ENCODE results near the gene CNTNAP2. TPM values are rescaled to one million over a fixed set of nuclear protein-coding genes. Genes with fewer than 3 reads are reported as not detected.

Gene CNTNAP2
- total RNA-seq, 4 donors from 2014 or later: 0.91 to 16.0 TPM; not detected in 2

DNA sequence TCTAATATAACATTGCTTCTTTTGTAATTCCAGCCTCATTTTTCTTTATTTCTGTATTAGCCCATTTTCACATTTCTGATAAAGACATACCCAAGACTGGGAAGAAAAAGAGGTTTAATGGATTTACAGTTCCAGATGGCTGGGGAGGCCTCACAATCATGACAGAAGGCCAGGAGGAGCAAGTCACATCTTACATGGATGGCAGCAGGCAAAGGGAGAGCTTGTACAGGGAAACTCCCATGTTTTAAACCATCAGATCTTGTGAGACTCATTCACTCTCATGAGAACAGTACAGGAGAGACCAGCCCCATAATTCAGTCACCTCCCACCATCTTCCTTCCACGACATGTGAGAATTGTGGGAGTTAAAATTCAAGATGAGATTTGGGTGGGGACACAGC lies 510.3 kb downstream of the CNTNAP2 start:
- Histone ChIP-seq H3K4me1 (no peaks in the 10 kb centered on the region), H3K27me3 (no peaks in the 10 kb centered on the region), H3K9me3 (no peaks in the 10 kb centered on the region), H3K36me3 (no peaks in the 10 kb centered on the region), H3K4me3 (no peak overlapping the region), H3K27ac (no peak overlapping the region)
- intact Hi-C loops (cut with DNase I; ENCODE audit: low total_unique reads): no loop called here
- no peak for DNase-seq
- no peak for TF ChIP-seq POLR2A (IDR thresholded peaks at IDR 0.05)
- TF ChIP-seq, protein P1, sequence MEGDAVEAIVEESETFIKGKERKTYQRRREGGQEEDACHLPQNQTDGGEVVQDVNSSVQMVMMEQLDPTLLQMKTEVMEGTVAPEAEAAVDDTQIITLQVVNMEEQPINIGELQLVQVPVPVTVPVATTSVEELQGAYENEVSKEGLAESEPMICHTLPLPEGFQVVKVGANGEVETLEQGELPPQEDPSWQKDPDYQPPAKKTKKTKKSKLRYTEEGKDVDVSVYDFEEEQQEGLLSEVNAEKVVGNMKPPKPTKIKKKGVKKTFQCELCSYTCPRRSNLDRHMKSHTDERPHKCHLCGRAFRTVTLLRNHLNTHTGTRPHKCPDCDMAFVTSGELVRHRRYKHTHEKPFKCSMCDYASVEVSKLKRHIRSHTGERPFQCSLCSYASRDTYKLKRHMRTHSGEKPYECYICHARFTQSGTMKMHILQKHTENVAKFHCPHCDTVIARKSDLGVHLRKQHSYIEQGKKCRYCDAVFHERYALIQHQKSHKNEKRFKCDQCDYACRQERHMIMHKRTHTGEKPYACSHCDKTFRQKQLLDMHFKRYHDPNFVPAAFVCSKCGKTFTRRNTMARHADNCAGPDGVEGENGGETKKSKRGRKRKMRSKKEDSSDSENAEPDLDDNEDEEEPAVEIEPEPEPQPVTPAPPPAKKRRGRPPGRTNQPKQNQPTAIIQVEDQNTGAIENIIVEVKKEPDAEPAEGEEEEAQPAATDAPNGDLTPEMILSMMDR (IDR thresholded peaks at IDR 0.05): no peak

DNA sequence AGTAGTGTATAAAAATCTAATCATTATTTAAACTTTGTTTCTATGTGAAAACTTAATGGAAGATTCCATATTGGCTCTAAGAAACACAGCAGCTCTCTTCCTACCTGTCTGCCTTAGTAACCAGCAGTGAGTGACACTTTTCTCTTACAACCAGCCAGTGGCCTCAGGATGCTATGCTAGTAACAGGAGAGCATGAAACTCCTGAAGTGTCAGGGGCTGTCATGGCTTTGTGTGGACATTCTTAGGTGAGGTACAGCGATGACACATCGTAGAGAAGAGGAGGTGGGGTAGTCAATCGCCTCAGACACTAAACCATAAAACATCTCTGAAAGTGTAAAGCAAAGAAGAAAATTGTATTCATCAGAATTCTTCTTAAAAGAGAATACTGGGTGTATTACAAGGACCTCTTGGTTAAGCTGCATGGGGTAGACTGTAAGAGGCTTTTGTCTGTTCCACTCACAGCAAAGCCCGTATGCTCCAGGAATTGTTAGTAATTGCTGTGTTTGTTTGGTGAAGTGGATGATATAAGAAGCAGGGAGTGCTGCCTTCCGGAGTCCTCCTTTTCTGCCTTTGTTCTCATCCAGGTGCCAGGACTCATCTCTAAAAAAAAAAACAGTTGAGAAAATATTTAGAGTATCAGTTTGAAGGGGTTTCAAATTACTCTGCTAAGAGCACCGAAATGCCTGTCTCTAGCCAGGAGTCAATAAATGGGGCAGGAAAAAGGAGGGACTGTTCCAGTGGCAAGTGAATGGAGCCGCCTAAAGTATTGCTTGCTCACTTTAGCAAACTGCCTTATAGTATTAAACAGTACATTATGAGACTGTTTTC lies 518.8 kb downstream of the CNTNAP2 start:
- H3K4me3 ChIP-seq: no peak overlapping the region
- H3K27ac ChIP-seq: no peak overlapping the region
- H3K27me3 ChIP-seq: no peaks in the 10 kb centered on the region
- H3K36me3 ChIP-seq: no peaks in the 10 kb centered on the region
- intact Hi-C loops (cut with DNase I; ENCODE audit: low total_unique reads): no loop called here
- H3K9me3 ChIP-seq: no peaks in the 10 kb centered on the region
- H3K4me1 ChIP-seq: no peaks in the 10 kb centered on the region
- no peak for DNase-seq
- TF ChIP-seq, protein P1 (IDR thresholded peaks at IDR 0.05): no peak
- TF ChIP-seq POLR2A (IDR thresholded peaks at IDR 0.05): no peak

DNA sequence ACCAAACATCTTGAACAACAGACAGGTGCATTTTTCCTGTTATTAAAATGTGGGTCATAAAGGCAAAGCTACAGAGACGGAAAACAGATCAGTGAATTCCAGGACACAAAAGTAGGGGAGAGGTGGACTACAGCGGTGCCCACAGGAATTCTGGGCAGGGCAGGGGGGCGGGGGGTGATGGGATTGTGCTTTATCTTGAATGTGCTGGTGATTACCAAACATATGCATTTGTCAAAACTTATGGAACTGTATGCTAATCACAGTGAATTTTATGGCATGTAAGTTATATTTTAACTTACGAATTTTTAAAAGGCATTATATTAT lies 519.4 kb downstream of the CNTNAP2 start:
- no peak for TF ChIP-seq POLR2A (IDR thresholded peaks at IDR 0.05)
- TF ChIP-seq, protein P1 (IDR thresholded peaks at IDR 0.05): no peak
- no peaks in the 10 kb centered on the region for H3K36me3 ChIP-seq
- H3K27me3 ChIP-seq: no peaks in the 10 kb centered on the region
- no peak overlapping the region for H3K4me3 ChIP-seq
- DNase-seq: no peak
- no peak overlapping the region for H3K27ac ChIP-seq
- H3K9me3 ChIP-seq: no peaks in the 10 kb centered on the region
- no peaks in the 10 kb centered on the region for H3K4me1 ChIP-seq
- intact Hi-C loops (cut with DNase I; ENCODE audit: low total_unique reads): no loop called here

DNA sequence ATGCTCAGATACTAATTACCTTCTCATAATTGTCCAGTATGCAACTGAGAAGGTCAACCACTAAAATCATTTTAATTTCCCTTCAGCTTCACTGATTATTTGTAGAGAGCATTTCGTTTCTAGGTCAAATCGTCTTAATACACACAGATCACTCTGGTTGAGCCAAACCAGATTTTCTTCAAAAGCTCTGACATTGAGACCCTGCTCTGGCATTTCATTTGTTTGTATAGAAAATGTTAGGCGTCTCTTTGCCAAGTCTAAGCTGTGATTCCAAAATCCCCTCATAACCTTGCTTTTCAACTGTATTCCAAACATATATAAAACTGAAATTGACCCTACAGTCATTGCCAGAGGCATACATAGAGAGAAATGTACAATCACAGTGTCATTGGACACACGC lies 520.0 kb downstream of the CNTNAP2 start:
- no peaks in the 10 kb centered on the region for H3K4me1 ChIP-seq
- H3K36me3 ChIP-seq: no peaks in the 10 kb centered on the region
- H3K9me3 ChIP-seq: no peaks in the 10 kb centered on the region
- intact Hi-C loops (cut with DNase I; ENCODE audit: low total_unique reads): no loop called here
- no peak overlapping the region for H3K4me3 ChIP-seq
- H3K27me3 ChIP-seq: no peaks in the 10 kb centered on the region
- TF ChIP-seq POLR2A (IDR thresholded peaks at IDR 0.05): no peak
- TF ChIP-seq, protein P1 (IDR thresholded peaks at IDR 0.05): no peak
- no peak for DNase-seq
- H3K27ac ChIP-seq: no peak overlapping the region

DNA sequence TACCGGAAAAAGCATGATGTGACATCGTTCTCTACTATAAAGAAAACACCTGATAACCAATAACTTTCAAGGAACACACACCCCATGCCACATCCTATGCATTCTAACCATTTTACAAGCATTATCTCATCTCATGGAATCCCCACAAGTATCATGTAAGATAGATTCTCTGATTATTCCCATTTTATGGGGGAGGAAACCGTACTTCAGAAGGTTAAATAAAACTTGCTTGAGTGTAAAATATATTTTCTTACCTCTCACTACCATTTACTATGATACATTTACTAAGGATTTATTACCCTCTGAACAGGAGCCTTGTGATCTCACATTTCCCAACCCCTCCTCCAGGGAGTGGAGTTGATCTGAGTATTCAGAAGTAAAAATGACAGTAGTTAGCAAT lies 522.7 kb downstream of the CNTNAP2 start:
- no peak for TF ChIP-seq POLR2A (IDR thresholded peaks at IDR 0.05)
- TF ChIP-seq, protein P1 (IDR thresholded peaks at IDR 0.05): no peak
- intact Hi-C loops (cut with DNase I; ENCODE audit: low total_unique reads): no loop called here
- H3K27me3 ChIP-seq: no peaks in the 10 kb centered on the region
- H3K27ac ChIP-seq: no peak overlapping the region
- H3K4me3 ChIP-seq: no peak overlapping the region
- H3K36me3 ChIP-seq: no peaks in the 10 kb centered on the region
- H3K4me1 ChIP-seq: no peaks in the 10 kb centered on the region
- no peaks in the 10 kb centered on the region for H3K9me3 ChIP-seq
- no peak for DNase-seq

All from uterus (tissue), 4 donors.